ENCODE results near the gene PPIA.

DNA sequence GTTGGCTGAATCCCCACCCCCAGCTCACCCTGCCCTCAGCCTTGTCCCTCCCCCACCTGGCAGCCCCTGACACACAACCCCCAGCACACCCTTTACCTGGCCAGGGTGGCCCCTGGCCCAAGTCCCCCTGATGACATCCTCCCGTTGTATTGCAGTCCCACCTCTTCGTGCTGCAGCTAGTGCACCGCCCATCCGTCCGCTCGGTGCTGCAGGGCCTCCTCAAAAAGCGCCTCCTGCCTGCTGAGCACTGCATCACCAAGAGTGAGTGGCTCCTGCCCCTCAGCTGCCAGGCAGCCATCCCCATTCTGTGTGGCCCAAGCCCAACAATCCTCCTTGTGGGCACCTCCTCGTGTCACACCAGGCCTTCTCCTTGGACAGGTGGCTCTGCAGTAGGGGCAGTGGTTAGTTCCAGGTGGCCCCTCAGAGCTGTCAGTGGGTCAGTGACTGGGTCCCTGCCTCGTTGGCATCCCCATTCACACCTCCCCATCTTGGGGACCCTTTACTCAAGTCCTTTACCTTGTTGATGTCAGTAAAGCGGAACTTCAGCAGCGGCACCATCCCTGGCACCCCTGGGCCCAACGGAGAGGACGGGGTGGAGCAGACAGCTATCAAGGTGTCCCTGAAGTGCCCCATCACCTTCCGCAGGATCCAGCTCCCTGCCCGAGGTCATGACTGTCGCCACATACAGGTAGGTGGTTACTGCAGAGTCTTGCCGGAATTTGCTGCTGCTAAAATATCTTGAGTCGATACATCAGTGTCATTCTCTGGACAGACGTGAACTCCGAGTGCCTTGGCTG is 33.6 kb upstream of the PPIA start:
- TF ChIP-seq, protein P1, sequence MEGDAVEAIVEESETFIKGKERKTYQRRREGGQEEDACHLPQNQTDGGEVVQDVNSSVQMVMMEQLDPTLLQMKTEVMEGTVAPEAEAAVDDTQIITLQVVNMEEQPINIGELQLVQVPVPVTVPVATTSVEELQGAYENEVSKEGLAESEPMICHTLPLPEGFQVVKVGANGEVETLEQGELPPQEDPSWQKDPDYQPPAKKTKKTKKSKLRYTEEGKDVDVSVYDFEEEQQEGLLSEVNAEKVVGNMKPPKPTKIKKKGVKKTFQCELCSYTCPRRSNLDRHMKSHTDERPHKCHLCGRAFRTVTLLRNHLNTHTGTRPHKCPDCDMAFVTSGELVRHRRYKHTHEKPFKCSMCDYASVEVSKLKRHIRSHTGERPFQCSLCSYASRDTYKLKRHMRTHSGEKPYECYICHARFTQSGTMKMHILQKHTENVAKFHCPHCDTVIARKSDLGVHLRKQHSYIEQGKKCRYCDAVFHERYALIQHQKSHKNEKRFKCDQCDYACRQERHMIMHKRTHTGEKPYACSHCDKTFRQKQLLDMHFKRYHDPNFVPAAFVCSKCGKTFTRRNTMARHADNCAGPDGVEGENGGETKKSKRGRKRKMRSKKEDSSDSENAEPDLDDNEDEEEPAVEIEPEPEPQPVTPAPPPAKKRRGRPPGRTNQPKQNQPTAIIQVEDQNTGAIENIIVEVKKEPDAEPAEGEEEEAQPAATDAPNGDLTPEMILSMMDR (IDR thresholded peaks at IDR 0.05): no peak
- TF ChIP-seq EP300 (IDR thresholded peaks at IDR 0.05) (no peak), POLR2A (IDR thresholded peaks at IDR 0.05) (no peak)
